ENCODE measurements around the gene RNF175. TPM values are rescaled to one million over a fixed set of nuclear protein-coding genes. Genes with fewer than 3 reads are reported as not detected.

Gene RNF175
- total and polyA plus RNA-seq, 2 experiments from 2014 or later: 1.4 to 1.9 TPM

DNA sequence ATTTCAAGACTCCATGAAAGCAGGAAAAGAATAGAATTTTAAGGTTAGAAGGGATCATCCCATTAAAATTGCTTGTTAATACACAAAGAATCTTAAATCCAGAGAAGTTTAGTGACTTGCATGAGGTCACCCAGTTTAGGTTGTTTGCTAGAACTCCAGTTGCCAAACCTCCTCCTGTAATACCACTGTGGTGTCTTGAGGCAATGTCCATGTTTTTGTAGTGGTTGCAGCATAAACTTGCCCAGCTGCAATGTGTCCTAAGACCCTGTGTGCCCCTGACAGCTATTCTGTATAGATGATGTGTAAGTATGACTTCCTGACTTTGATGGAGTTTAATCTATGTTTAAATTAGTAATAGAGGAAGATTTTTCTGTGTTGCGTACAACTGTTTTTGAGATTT is 22.8 kb upstream of the RNF175 start:
- TF ChIP-seq, protein P1, sequence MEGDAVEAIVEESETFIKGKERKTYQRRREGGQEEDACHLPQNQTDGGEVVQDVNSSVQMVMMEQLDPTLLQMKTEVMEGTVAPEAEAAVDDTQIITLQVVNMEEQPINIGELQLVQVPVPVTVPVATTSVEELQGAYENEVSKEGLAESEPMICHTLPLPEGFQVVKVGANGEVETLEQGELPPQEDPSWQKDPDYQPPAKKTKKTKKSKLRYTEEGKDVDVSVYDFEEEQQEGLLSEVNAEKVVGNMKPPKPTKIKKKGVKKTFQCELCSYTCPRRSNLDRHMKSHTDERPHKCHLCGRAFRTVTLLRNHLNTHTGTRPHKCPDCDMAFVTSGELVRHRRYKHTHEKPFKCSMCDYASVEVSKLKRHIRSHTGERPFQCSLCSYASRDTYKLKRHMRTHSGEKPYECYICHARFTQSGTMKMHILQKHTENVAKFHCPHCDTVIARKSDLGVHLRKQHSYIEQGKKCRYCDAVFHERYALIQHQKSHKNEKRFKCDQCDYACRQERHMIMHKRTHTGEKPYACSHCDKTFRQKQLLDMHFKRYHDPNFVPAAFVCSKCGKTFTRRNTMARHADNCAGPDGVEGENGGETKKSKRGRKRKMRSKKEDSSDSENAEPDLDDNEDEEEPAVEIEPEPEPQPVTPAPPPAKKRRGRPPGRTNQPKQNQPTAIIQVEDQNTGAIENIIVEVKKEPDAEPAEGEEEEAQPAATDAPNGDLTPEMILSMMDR (IDR thresholded peaks at IDR 0.05; ENCODE audit: low read depth, low read length): no peak
- H3K36me3 ChIP-seq: no peaks in the 10 kb centered on the region

DNA sequence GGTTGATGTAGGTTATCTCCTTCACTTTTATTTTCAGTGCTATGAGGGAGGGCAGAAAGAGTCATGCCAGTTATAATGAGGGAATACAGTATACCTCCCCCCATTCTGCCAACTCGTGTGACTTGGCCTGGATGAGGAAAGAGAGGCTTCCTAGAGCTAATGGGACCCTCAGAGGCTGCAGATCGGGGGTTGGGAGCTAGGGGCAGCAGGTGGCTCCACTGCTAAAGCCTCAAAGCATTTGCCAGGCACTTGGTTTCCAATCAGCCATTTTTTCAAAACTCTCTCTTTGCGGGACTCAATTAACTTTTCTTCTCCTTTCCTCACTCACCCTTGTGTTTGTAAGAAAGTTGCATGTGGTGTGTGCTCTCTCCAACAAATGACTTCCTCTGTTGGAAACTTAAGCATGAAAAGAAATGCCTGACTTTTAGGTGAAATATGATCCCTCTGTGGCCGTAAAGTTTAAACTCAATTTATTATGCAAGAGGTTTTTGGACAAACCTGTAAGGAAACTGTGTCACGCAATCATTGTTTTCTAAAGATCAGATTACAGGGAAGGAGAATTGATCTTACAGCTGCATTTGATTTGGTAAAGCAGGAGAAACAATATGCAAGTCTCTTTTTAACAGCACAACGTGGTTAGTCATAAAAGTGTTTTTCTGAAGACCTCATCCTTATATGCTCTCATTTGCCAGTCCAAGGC is 22.0 kb upstream of the RNF175 start:
- DNase-seq (ENCODE audit: low read depth in 1 of 2, low spot score in 1 of 2): no peak
- Histone ChIP-seq H3K9me3 (ENCODE audit: low read depth) (no peaks in the 10 kb centered on the region), H3K27me3 (peaks cover 6% of the 10 kb centered on the region), H3K36me3 (no peaks in the 10 kb centered on the region), H3K4me3 (no peak overlapping the region), H3K27ac (no peak overlapping the region), H3K4me1 (ENCODE audit: low read depth) (no peaks in the 10 kb centered on the region)
- TF ChIP-seq, protein P1 (IDR thresholded peaks at IDR 0.05; ENCODE audit: low read depth, low read length): no peak

More for the DNA sequence above, 22.8 kb upstream of the RNF175 start:
- no peak overlapping the region for H3K27ac ChIP-seq
- peaks cover 13% of the 10 kb centered on the region for H3K27me3 ChIP-seq
- no peaks in the 10 kb centered on the region for H3K4me1 ChIP-seq (ENCODE audit: low read depth)
- H3K9me3 ChIP-seq (ENCODE audit: low read depth): no peaks in the 10 kb centered on the region
- H3K4me3 ChIP-seq: no peak overlapping the region
- DNase-seq (ENCODE audit: low read depth in 1 of 2, low spot score in 1 of 2): no peak

DNA sequence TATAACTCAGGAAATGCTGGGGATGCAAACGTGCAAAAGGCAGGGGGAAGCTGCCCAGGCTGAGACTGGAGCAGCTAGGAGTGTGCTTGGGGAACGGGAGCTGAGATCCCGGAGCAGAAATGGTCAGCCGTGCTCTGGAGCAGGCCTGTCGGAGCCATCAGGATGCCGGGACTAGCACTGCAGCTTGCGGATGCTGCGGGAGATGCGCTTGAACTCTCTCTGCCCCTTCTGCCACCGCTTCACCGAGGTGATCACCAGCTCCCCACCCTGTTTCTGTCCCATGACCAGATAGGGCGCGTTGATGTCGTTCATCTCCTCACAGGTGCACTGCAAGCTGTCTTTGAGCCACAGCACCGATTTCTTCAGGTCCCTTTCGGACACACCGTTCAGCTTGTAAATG is 21.5 kb upstream of the RNF175 start:
- Histone ChIP-seq H3K27me3 (peaks cover under 1% of the 10 kb centered on the region), H3K4me1 (ENCODE audit: low read depth) (no peaks in the 10 kb centered on the region), H3K4me3 (no peak overlapping the region), H3K27ac (no peak overlapping the region), H3K9me3 (ENCODE audit: low read depth) (no peaks in the 10 kb centered on the region), H3K36me3 (no peaks in the 10 kb centered on the region)
- DNase-seq (ENCODE audit: low read depth in 1 of 2, low spot score in 1 of 2): no peak
- TF ChIP-seq, protein P1 (IDR thresholded peaks at IDR 0.05; ENCODE audit: low read depth, low read length): no peak

DNA sequence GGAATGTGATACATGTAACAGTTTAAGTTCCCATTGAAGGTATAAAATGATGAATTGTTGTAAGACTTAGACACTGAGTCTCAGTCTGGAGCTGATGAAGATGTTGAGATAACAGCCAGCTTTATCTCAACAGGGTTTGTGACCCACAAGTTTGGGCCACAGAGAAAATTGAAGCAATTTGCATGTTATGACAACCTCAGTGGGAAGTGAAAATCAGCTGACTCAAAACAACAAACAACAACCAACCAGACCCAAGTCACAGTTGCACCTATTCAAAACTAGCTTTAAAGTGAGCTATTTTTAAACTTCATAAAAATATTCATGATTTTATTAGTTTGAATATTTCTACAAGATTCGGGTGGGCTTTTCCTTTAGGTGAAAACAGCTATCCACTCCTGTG is 21.1 kb upstream of the RNF175 start:
- no peak overlapping the region for H3K4me3 ChIP-seq
- H3K4me1 ChIP-seq (ENCODE audit: low read depth): no peaks in the 10 kb centered on the region
- no peaks in the 10 kb centered on the region for H3K27me3 ChIP-seq
- no peak for DNase-seq (ENCODE audit: low read depth in 1 of 2, low spot score in 1 of 2)
- no peaks in the 10 kb centered on the region for H3K9me3 ChIP-seq (ENCODE audit: low read depth)
- H3K27ac ChIP-seq: no peak overlapping the region
- TF ChIP-seq, protein P1 (IDR thresholded peaks at IDR 0.05; ENCODE audit: low read depth, low read length): no peak
- H3K36me3 ChIP-seq: no peaks in the 10 kb centered on the region

DNA sequence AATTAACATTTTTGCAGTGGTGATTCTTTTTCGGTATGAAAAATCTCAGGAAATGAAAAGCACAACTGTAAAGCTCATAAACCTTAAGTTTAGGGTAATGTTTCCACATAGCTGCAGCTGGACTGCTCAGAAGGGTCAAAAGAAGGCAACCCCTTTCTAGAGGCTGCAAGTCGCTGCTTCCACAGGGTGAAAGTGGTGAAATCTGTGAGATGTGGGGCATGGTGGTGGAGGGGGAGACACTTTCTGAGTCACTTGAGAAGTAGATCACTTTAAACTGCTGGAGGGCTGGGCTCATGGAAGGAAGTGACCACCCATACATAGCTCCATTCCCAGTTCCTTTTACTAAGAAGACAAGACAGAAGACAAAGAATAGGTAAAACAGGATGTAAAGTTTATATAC is 20.4 kb upstream of the RNF175 start:
- H3K27ac ChIP-seq: no peak overlapping the region

More for the DNA sequence above, 20.4 kb upstream of the RNF175 start:
- no peak overlapping the region for H3K4me3 ChIP-seq
- no peak for DNase-seq (ENCODE audit: low read depth in 1 of 2, low spot score in 1 of 2)
- no peaks in the 10 kb centered on the region for H3K36me3 ChIP-seq
- H3K27me3 ChIP-seq: no peaks in the 10 kb centered on the region
- TF ChIP-seq, protein P1 (IDR thresholded peaks at IDR 0.05; ENCODE audit: low read depth, low read length): no peak
- H3K9me3 ChIP-seq (ENCODE audit: low read depth): no peaks in the 10 kb centered on the region
- H3K4me1 ChIP-seq (ENCODE audit: low read depth): no peaks in the 10 kb centered on the region

All from cardiac muscle cell (in vitro differentiated cells and primary cell).